Mesodermal cell (in vitro differentiated cells): ENCODE data around the gene GPC5.

Experiments
- H3K27ac ChIP-seq: 2 replicates; pipeline ENCODE4 v1.7.0; 2013; ENCODE audit warnings: mild to moderate bottlenecking, low read depth, low read length, moderate library complexity; ENCODE audit not compliant: severe bottlenecking
- H3K36me3 ChIP-seq: 2 replicates; pipeline ENCODE4 v1.7.1; 2013; ENCODE audit warnings: mild to moderate bottlenecking, low read length, moderate library complexity; ENCODE audit not compliant: control insufficient read depth, insufficient read depth
- H3K4me1 ChIP-seq: one replicate; pipeline ENCODE4 v1.7.1; 2013; ENCODE audit warnings: mild to moderate bottlenecking, low read length; ENCODE audit not compliant: insufficient read depth, control insufficient read depth, poor library complexity, severe bottlenecking
- H3K4me3 ChIP-seq: 2 replicates; pipeline ENCODE4 v1.7.0; 2013; ENCODE audit warnings: low read length, control low read depth, mild to moderate bottlenecking; ENCODE audit not compliant: insufficient read depth, poor library complexity, severe bottlenecking; ENCODE audit errors: extremely low read depth
- H3K9me3 ChIP-seq: 2 replicates; pipeline ENCODE4 v1.7.1; 2013; ENCODE audit warnings: mild to moderate bottlenecking, low read length, moderate library complexity; ENCODE audit not compliant: control insufficient read depth
- WGBS, 2 experiments: methylation state at CpG; one replicate each; pipeline ENCODE4 v1.1.5; 2013; ENCODE audit warnings: missing lambda C conversion rate in 2 of 2; ENCODE audit not compliant: insufficient coverage in 2 of 2; 5-methylcytosine and 5-hydroxymethylcytosine counted together

Gene GPC5

DNA sequence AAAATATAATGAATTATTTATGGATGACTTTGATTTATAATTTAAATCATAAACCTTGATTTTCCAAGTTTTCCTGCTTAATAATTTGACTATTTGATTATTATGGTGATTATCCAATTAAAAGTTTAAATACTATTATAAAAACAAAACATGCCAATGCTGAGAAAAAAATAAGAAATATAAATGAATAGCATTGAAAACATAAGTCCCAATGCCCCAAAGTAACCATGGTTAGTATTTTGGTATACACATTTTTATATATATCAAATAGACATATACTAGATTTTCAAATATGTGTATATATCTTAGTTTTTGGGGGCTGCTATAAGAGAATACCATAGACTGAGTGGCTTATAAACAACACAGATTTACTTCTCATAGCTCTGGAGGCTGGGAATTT lies 108.3 kb downstream of the GPC5 start:
- no peak overlapping the region for H3K4me3 ChIP-seq
- H3K9me3 ChIP-seq = no peaks in the 10 kb centered on the region
- H3K27ac ChIP-seq = no peak overlapping the region
- H3K4me1 ChIP-seq = no peaks in the 10 kb centered on the region
- no peaks in the 10 kb centered on the region for H3K36me3 ChIP-seq

DNA sequence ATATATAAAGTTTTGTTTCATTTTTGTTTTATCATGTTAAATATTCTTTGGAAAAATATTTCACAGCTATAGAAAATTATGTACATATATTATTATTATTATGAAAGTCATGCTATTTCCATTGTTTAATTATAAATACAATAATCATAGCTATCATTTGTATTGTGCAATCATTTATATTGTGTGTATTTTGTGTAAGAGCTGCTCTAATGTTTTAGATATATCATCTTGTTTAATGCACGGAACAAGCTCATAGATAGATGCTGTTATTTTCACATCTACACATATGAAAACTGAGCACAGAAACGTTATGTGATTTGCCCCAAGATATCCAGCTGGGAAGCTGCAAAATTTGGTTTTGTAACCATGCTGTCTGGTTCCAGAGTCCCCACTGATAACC lies 111.6 kb downstream of the GPC5 start:
- no peak overlapping the region for H3K27ac ChIP-seq
- 71 to 86% methylated on average over 1 of the region's 2 CpGs for WGBS, 2 experiments
- no peaks in the 10 kb centered on the region for H3K9me3 ChIP-seq
- no peak overlapping the region for H3K4me3 ChIP-seq
- H3K4me1 ChIP-seq = no peaks in the 10 kb centered on the region
- H3K36me3 ChIP-seq = no peaks in the 10 kb centered on the region

GRCh38 chr13:91513790-91514189 lies 115.4 kb downstream of the GPC5 start:
- Histone ChIP-seq H3K36me3 (no peaks in the 10 kb centered on the region), H3K4me1 (no peaks in the 10 kb centered on the region), H3K27ac (no peak overlapping the region), H3K9me3 (peaks cover 2% of the 10 kb centered on the region), H3K4me3 (no peak overlapping the region)
- no CpG with 5 or more reads among the region's 1 CpG for WGBS, 2 experiments

DNA sequence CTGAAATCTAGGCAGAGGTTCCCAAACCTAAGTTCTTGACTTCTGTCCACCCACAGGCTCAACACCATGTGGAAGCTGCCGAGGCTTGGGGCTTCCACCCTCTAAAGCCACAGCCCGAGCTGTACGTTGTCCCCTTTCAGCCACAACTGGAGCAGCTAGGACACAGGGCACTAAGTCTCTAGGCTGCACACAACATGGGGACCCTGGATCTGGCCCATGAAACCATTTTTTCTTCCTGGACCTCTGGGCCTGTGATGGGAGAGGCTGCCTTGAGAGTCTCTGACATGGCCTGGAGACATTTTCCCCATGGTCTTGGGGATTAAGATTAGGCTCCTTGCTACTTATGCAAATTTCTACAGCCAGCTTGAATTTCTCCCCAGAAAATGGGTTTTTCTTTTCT lies 118.4 kb downstream of the GPC5 start:
- Histone ChIP-seq H3K4me3 (no peak overlapping the region), H3K4me1 (no peaks in the 10 kb centered on the region), H3K27ac (no peak overlapping the region), H3K9me3 (peaks cover 2% of the 10 kb centered on the region), H3K36me3 (no peaks in the 10 kb centered on the region)
- 78 to 100% methylated on average over 3 of the region's 3 CpGs for WGBS, 2 experiments

DNA sequence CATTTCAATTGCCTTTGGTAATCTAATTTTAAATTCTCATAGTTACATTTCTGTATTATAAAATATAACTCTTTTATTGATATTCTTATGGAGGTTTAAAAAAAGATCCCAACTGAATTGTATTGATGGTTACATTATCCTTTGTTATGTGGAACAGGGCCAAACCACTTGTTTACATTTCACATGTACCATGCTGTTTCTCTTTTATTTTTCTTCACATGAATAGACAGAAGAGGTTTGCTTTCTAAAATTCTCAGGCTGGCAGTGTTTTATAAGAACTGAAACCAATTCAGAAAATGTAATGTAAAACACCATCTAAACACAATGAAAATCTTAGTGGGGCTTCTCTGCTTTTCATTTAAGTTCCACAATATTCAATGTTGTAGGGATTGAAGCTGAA lies 122.5 kb downstream of the GPC5 start:
- H3K36me3 ChIP-seq = no peaks in the 10 kb centered on the region
- peaks cover 2% of the 10 kb centered on the region for H3K9me3 ChIP-seq
- no peaks in the 10 kb centered on the region for H3K4me1 ChIP-seq
- no peak overlapping the region for H3K4me3 ChIP-seq
- no peak overlapping the region for H3K27ac ChIP-seq

DNA sequence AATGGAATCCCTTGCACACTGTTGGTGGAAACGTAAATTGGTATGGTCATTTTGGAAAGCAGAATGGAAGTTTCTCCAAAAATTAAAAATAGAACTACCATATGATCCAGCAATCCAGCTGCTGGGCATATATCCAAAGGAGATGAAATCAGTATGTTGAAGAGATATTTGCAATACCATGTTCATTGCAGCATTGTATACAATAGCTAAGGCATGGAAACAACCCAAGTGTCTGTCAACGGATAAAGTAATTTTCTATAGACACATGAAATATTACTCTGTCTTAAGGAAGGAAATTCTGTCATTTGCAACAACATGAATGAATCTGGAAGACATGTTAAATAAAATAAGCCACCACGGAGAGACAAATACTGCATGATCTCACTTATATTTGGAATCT lies 124.7 kb downstream of the GPC5 start:
- Histone ChIP-seq H3K4me3 (no peak overlapping the region), H3K9me3 (peaks cover 10% of the 10 kb centered on the region), H3K27ac (no peak overlapping the region), H3K4me1 (no peaks in the 10 kb centered on the region), H3K36me3 (no peaks in the 10 kb centered on the region)
- WGBS, 2 experiments = no CpG with 5 or more reads among the region's 3 CpGs

DNA sequence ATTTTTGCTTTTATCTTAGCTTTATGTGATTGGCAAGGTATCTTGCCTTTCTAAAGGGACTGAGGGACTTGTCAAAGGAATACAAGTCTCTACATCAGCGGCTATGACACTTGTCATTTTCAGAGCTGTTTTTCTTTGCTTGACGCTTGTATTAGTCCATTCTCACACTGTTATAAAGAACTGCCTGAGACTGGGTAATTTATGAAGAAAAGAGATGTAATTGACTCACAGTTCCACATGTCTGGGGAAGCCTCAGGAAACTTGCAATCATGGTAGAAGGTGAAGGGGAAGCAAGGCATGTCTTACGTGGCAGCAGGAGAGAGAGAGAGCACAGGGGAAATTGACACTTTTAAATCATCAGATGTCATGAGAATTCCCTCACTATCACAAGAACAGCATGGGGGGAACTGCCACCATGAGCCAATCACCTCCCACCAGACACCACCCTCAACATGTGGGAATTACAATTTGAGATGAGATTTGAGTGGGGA lies 128.2 kb downstream of the GPC5 start:
- no peaks in the 10 kb centered on the region for H3K4me1 ChIP-seq
- H3K9me3 ChIP-seq = peaks cover 10% of the 10 kb centered on the region
- no peak overlapping the region for H3K4me3 ChIP-seq
- WGBS, 2 experiments = no CpG with 5 or more reads among the region's 3 CpGs
- H3K36me3 ChIP-seq = no peaks in the 10 kb centered on the region
- H3K27ac ChIP-seq = no peak overlapping the region

DNA sequence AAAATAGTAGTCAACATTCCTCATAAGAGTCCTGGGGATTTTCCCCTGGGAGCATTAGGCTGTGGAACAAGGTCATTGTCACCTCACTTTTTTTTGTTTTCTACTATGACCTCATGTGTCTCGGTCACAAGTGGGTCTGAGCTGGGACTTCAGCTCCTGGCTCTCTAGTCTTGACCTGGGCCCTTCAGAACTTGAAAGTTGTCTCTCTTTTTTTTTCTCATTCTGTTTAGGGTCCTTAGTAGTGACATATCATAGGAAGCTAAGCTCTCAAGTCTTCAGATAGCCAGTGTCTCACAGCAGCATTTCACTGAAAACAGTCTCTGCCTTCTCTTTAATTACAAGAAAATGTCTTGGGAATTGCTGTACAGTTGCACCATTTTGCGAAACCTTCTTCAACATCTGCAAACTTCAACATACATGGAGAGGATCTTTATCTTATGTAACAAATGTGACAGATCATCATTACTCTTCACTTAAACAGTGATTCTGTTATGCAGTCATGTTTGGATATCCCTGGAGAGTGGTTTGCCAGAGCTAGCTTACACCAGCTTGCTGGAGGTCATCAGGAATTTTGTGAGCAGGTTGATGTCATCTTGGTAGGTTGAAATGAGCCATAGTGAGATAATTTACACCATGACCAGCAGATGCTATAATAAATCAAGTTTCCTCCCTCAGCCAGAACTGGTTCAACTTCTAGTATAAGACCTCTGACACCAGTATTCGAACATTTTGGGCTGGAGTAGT lies 131.5 kb downstream of the GPC5 start:
- Histone ChIP-seq H3K36me3 (no peaks in the 10 kb centered on the region), H3K27ac (no peak overlapping the region), H3K4me1 (no peaks in the 10 kb centered on the region), H3K9me3 (peaks cover 10% of the 10 kb centered on the region), H3K4me3 (no peak overlapping the region)
- 86 to 100% methylated on average over 1 of the region's 3 CpGs for WGBS, 2 experiments

GRCh38 chr13:91531646-91532045 lies 133.2 kb downstream of the GPC5 start:
- Histone ChIP-seq H3K4me1 (no peaks in the 10 kb centered on the region), H3K27ac (no peak overlapping the region), H3K4me3 (no peak overlapping the region), H3K9me3 (peaks cover 10% of the 10 kb centered on the region), H3K36me3 (no peaks in the 10 kb centered on the region)
- 29 to 33% methylated on average over 1 of the region's 2 CpGs for WGBS, 2 experiments

DNA sequence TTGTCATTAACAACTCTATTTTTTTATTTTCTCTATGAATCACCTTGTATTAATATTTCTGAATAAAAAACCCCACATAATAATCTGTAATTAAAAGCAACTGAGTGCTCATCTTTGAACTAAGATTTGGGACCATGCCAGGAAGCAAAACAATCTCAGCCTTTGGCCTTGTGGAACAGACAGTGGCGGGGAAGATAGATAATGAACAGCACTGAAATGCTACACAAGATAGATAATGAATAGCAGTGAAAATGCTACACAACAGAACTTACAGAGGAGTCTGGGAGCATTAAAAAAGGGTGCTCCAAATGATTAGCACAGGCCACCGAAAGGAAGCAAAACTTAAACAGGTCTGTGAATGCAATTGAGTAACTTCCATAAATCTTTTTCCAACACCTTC lies 134.9 kb downstream of the GPC5 start:
- Histone ChIP-seq H3K9me3 (no peaks in the 10 kb centered on the region), H3K27ac (no peak overlapping the region), H3K4me1 (no peaks in the 10 kb centered on the region), H3K4me3 (no peak overlapping the region), H3K36me3 (no peaks in the 10 kb centered on the region)
- 100% methylated on average over 1 of the region's 2 CpGs; no CpG with 5 or more reads in 1 of the 2 experiments for WGBS, 2 experiments

- H3K4me1 ChIP-seq = peaks cover 2% of the 10 kb centered on the region
- H3K27ac ChIP-seq = no peak overlapping the region
- no peak overlapping the region for H3K4me3 ChIP-seq
- no peaks in the 10 kb centered on the region for H3K36me3 ChIP-seq
- 83% methylated on average over 1 of the region's 2 CpGs; no CpG with 5 or more reads in 1 of the 2 experiments for WGBS, 2 experiments
- H3K9me3 ChIP-seq = no peaks in the 10 kb centered on the region
Measured at GRCh38 chr13:91534996-91535395, 136.6 kb downstream of the GPC5 start.
